Measurements from ENCODE around the gene YTHDF1.

GRCh38 chr20:63166193-63167020, 49.5 kb downstream of the YTHDF1 start:
- TF ChIP-seq MYC (IDR thresholded peaks at IDR 0.05; ENCODE audit: borderline replicate concordance, low read length): no peak
- TF ChIP-seq, protein P1, sequence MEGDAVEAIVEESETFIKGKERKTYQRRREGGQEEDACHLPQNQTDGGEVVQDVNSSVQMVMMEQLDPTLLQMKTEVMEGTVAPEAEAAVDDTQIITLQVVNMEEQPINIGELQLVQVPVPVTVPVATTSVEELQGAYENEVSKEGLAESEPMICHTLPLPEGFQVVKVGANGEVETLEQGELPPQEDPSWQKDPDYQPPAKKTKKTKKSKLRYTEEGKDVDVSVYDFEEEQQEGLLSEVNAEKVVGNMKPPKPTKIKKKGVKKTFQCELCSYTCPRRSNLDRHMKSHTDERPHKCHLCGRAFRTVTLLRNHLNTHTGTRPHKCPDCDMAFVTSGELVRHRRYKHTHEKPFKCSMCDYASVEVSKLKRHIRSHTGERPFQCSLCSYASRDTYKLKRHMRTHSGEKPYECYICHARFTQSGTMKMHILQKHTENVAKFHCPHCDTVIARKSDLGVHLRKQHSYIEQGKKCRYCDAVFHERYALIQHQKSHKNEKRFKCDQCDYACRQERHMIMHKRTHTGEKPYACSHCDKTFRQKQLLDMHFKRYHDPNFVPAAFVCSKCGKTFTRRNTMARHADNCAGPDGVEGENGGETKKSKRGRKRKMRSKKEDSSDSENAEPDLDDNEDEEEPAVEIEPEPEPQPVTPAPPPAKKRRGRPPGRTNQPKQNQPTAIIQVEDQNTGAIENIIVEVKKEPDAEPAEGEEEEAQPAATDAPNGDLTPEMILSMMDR (IDR thresholded peaks at IDR 0.05): no peak
- TF ChIP-seq POLR2A (IDR thresholded peaks at IDR 0.05; ENCODE audit: low read length): no peak
